Measurements from ENCODE around the gene CNTRL. TPM values are rescaled to one million over a fixed set of nuclear protein-coding genes. Genes with fewer than 3 reads are reported as not detected.

CNTRL gene
- total and polyA plus RNA-seq, 2 donors (not counting 1 experiment from before 2014, with no cell fraction given): 40.0 to 146 TPM

GRCh38 chr9:121053544-121053943, 21.2 kb upstream of the CNTRL start:
- H3K27me3 Mint-ChIP-seq: no peaks in the 10 kb centered on the region

DNA sequence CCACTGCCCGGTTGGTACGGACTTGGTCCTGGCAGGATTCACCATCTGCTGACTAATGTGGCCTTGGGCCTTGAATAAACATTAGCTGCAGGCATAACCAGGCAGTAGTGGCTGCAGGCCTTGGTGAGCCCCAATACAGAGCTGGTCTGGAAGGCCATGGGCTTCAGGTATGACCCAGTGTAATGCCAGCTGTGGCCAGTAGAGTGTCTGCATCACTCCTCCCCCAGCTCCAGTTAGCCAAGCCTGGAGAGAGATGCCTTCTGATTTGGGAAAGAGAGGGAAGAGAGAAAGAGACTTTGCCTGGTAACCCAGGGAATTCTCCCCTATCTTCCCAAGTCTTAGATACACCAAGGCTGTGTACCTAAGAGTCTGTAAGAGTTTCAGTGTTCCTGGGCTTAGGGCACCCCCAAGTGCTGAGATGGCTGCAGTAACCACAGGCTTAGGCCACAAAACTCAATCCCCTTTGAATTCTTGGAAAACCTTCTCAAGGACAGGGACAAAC, 19.1 kb upstream of the CNTRL start:
- ATAC-seq (ENCODE audit: low read depth) (no peak), DNase-seq (no peak)
- H3K79me2 ChIP-seq (ENCODE audit: control insufficient read depth, insufficient read depth, low read length): no peaks in the 10 kb centered on the region
- TF ChIP-seq, protein P1, sequence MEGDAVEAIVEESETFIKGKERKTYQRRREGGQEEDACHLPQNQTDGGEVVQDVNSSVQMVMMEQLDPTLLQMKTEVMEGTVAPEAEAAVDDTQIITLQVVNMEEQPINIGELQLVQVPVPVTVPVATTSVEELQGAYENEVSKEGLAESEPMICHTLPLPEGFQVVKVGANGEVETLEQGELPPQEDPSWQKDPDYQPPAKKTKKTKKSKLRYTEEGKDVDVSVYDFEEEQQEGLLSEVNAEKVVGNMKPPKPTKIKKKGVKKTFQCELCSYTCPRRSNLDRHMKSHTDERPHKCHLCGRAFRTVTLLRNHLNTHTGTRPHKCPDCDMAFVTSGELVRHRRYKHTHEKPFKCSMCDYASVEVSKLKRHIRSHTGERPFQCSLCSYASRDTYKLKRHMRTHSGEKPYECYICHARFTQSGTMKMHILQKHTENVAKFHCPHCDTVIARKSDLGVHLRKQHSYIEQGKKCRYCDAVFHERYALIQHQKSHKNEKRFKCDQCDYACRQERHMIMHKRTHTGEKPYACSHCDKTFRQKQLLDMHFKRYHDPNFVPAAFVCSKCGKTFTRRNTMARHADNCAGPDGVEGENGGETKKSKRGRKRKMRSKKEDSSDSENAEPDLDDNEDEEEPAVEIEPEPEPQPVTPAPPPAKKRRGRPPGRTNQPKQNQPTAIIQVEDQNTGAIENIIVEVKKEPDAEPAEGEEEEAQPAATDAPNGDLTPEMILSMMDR (IDR thresholded peaks at IDR 0.05): peak; percentile 31
- TF ChIP-seq EZH2 (IDR thresholded peaks at IDR 0.05; ENCODE audit: borderline replicate concordance, insufficient read depth, low read depth, low read length, poor library complexity, severe bottlenecking): no peak
- H4K20me1 ChIP-seq (ENCODE audit: control insufficient read depth, insufficient read depth, low read length, poor library complexity, severe bottlenecking): no peaks in the 10 kb centered on the region
- intact Hi-C loops (cut with micrococcal nuclease): no loop called here
- Mint-ChIP-seq H3K27ac (no peak overlapping the region), H3K4me3 (no peak overlapping the region), H3K9me3 (ENCODE audit: insufficient read depth) (peaks cover 3% of the 10 kb centered on the region), H3K4me1 (peaks cover 6% of the 10 kb centered on the region), H3K27me3 (no peaks in the 10 kb centered on the region)
- H3K9ac ChIP-seq (ENCODE audit: low read length): no peak overlapping the region
- peaks cover 0 to 7% of the 10 kb centered on the region in 2 donors for H3K4me1 ChIP-seq (ENCODE audit: control insufficient read depth in 2 of 2, insufficient read depth in 2 of 2, low read length in 2 of 2)
- H3K4me3 ChIP-seq (ENCODE audit: control extremely low read depth in 1 of 5, extremely low read depth in 1 of 5, insufficient read depth in 1 of 5, low read depth in 2 of 5, low read length in 4 of 5): no peak overlapping the region
- peaks cover 0 to 7% (median 5%) of the 10 kb centered on the region in 3 donors for H3K9me3 ChIP-seq (ENCODE audit: control extremely low read depth in 1 of 3, control insufficient read depth in 2 of 3, insufficient read depth in 1 of 3, low read length in 2 of 3)
- ChIA-PET POLR2A (no interaction called here), CTCF (interaction anchor here (1.5 to 1.9 kb wide), 2 partner anchors 20 to 300 kb away, joined by 3 to 8 read pairs; no protein-coding TSS in a partner anchor)
- peaks cover 0 to 3% of the 10 kb centered on the region in 2 experiments for H3K36me3 ChIP-seq (replicated peaks in 1 of 2; ENCODE audit: control extremely low read depth in 1 of 2, control insufficient read depth in 1 of 2, extremely low read depth in 1 of 2, insufficient read depth in 2 of 2, low read length in 1 of 2)
- WGBS (ENCODE audit: insufficient coverage): 95% methylated on average over 2 of the region's 2 CpGs
- no peak overlapping the region for H3K27ac ChIP-seq (ENCODE audit: low read length in 2 of 2)
- no peaks in the 10 kb centered on the region for H3K27me3 ChIP-seq (replicated peaks in 1 of 4; ENCODE audit: control extremely low read depth in 1 of 4, control insufficient read depth in 3 of 4, insufficient read depth in 4 of 4, low read length in 3 of 4)
- H2AFZ ChIP-seq (ENCODE audit: insufficient read depth, low read depth, low read length, poor library complexity, severe bottlenecking): no peak overlapping the region
- no peak overlapping the region for H3K4me2 ChIP-seq (replicated peaks; ENCODE audit: low read depth, low read length, poor library complexity, severe bottlenecking)

More at GRCh38 chr9:121053544-121053943, 21.2 kb upstream of the CNTRL start:
- peaks cover 3% of the 10 kb centered on the region for H3K9me3 Mint-ChIP-seq (ENCODE audit: insufficient read depth)
- Histone ChIP-seq H3K4me1 (ENCODE audit: control insufficient read depth in 2 of 2, insufficient read depth in 2 of 2, low read length in 2 of 2) (no peaks in the 10 kb centered on the region), H2AFZ (ENCODE audit: insufficient read depth, low read depth, low read length, poor library complexity, severe bottlenecking) (no peak overlapping the region), H3K27me3 (replicated peaks in 1 of 4; ENCODE audit: control extremely low read depth in 1 of 4, control insufficient read depth in 3 of 4, insufficient read depth in 4 of 4, low read length in 3 of 4) (no peaks in the 10 kb centered on the region), H3K79me2 (ENCODE audit: control insufficient read depth, insufficient read depth, low read length) (no peaks in the 10 kb centered on the region), H3K27ac (ENCODE audit: low read length in 2 of 2) (no peak overlapping the region), H3K9ac (ENCODE audit: low read length) (no peak overlapping the region), H4K20me1 (ENCODE audit: control insufficient read depth, insufficient read depth, low read length, poor library complexity, severe bottlenecking) (no peaks in the 10 kb centered on the region), H3K4me2 (replicated peaks; ENCODE audit: low read depth, low read length, poor library complexity, severe bottlenecking) (no peak overlapping the region), H3K4me3 (ENCODE audit: control extremely low read depth in 1 of 5, extremely low read depth in 1 of 5, insufficient read depth in 1 of 5, low read depth in 2 of 5, low read length in 4 of 5) (no peak overlapping the region), H3K36me3 (replicated peaks in 1 of 2; ENCODE audit: control extremely low read depth in 1 of 2, control insufficient read depth in 1 of 2, extremely low read depth in 1 of 2, insufficient read depth in 2 of 2, low read length in 1 of 2) (peaks cover 0 to 3% of the 10 kb centered on the region in 2 experiments), H3K9me3 (ENCODE audit: control extremely low read depth in 1 of 3, control insufficient read depth in 2 of 3, insufficient read depth in 1 of 3, low read length in 2 of 3) (peaks cover 0 to 7% (median 5%) of the 10 kb centered on the region in 3 donors)
- no peak overlapping the region for H3K4me3 Mint-ChIP-seq
- H3K4me1 Mint-ChIP-seq: no peaks in the 10 kb centered on the region
- CTCF ChIA-PET: no interaction called here
- intact Hi-C loops (cut with micrococcal nuclease): no loop called here
- H3K27ac Mint-ChIP-seq: no peak overlapping the region
- 89% methylated on average over 3 of the region's 4 CpGs for WGBS (ENCODE audit: insufficient coverage)
- DNase-seq (no peak), ATAC-seq (ENCODE audit: low read depth) (no peak)
- TF ChIP-seq EZH2 (IDR thresholded peaks at IDR 0.05; ENCODE audit: borderline replicate concordance, insufficient read depth, low read depth, low read length, poor library complexity, severe bottlenecking): no peak
- TF ChIP-seq, protein P1 (IDR thresholded peaks at IDR 0.05): no peak
- POLR2A ChIA-PET: no interaction called here
